HEK293T (cell line): ENCODE results near the gene DCAF12L1.

Experiments used
- CTCF ChIA-PET: fragments of 350-600 bp; formaldehyde crosslinking; extraction: SDS; loops from one replicate; lab custom pipeline; 2021; ENCODE audit warnings: antibody characterized with exemption, inconsistent platforms; lab: Yijun Ruan, JAX
- POLR2A ChIA-PET: fragments of 350-600 bp; formaldehyde crosslinking; extraction: SDS; loops from one replicate; lab custom pipeline; 2020; ENCODE audit warnings: antibody characterized with exemption, inconsistent platforms; lab: Yijun Ruan, JAX
- DNase-seq: peaks from one replicate; pipeline ENCODE4 v3.0.0; 2012; ENCODE audit warnings: mixed read lengths; ENCODE audit errors: extremely low spot score
- ARNT ChIP-seq: fragments of 450-650 bp; IDR thresholded peaks from 2 replicates; pipeline ENCODE4 v1.6.1; 2017; ENCODE audit warnings: mild to moderate bottlenecking
- BHLHE40 ChIP-seq: fragments of 450-650 bp; IDR thresholded peaks from 2 replicates; pipeline ENCODE4 v1.6.1; 2016; ENCODE audit warnings: mild to moderate bottlenecking, moderate library complexity, borderline replicate concordance
- CTBP1 ChIP-seq: fragments of 450-650 bp; IDR thresholded peaks from 2 replicates; pipeline ENCODE4 v1.6.1; 2016; ENCODE audit warnings: borderline replicate concordance
- ELF4 ChIP-seq: fragments of 450-650 bp; IDR thresholded peaks from 2 replicates; pipeline ENCODE4 v1.6.1; 2017; ENCODE audit warnings: antibody characterized with exemption
- FOXA1 ChIP-seq: fragments of 450-650 bp; IDR thresholded peaks from 2 replicates; pipeline ENCODE4 v1.6.1; 2016; ENCODE audit warnings: mild to moderate bottlenecking
- FOXK2 ChIP-seq: fragments of 450-650 bp; IDR thresholded peaks from 2 replicates; pipeline ENCODE4 v1.6.1; 2016; ENCODE audit warnings: mild to moderate bottlenecking
- FOXM1 ChIP-seq: fragments of 450-650 bp; IDR thresholded peaks from 2 replicates; pipeline ENCODE4 v1.6.1; 2017; ENCODE audit warnings: mild to moderate bottlenecking, borderline replicate concordance
- HDGF ChIP-seq: fragments of 450-650 bp; IDR thresholded peaks from 2 replicates; pipeline ENCODE4 v1.6.1; 2017; ENCODE audit warnings: antibody characterized with exemption, borderline replicate concordance
- L3MBTL2 ChIP-seq: fragments of 450-650 bp; conservative IDR thresholded peaks from 2 replicates; pipeline ENCODE4 v1.6.1; 2016; ENCODE audit warnings: mild to moderate bottlenecking
- LEF1 ChIP-seq: fragments of 450-650 bp; IDR thresholded peaks from 2 replicates; pipeline ENCODE4 v1.6.1; 2017; ENCODE audit warnings: mild to moderate bottlenecking, borderline replicate concordance
- NFRKB ChIP-seq: fragments of 450-650 bp; IDR thresholded peaks from 2 replicates; pipeline ENCODE4 v1.6.1; 2016; ENCODE audit warnings: mild to moderate bottlenecking, moderate library complexity
- PKNOX1 ChIP-seq: fragments of 450-650 bp; IDR thresholded peaks from 2 replicates; pipeline ENCODE4 v1.6.1; 2016
- SP1 ChIP-seq: fragments of 450-650 bp; IDR thresholded peaks from 2 replicates; pipeline ENCODE4 v1.6.1; 2017
- SUZ12 ChIP-seq: fragments of 450-650 bp; IDR thresholded peaks from 2 replicates; pipeline ENCODE4 v1.6.1; 2016; ENCODE audit warnings: mild to moderate bottlenecking
- TARDBP ChIP-seq: fragments of 450-650 bp; IDR thresholded peaks from 2 replicates; pipeline ENCODE4 v1.6.1; 2016
- ZNF384 ChIP-seq: fragments of 450-650 bp; IDR thresholded peaks from 2 replicates; pipeline ENCODE4 v1.6.1; 2016

DCAF12L1 gene

GRCh38 chrX:126552313-126553022 is at the start of gene DCAF12L1:
TSS of gene DCAF12L1 (minus strand) at chrX:126552814. CDS start at chrX:126552608, 206 bp downstream.
- TF ChIP-seq PKNOX1 (no peak), ARNT (no peak), BHLHE40 (no peak), SUZ12 (no peak), L3MBTL2 (no peak), NFRKB (no peak), FOXA1 (no peak), ZNF384 (no peak), ELF4 (no peak), SP1 (no peak)
- no peak for DNase-seq
- ChIA-PET CTCF (no interaction called here), POLR2A (no interaction called here)

- ChIA-PET CTCF (no interaction called here), POLR2A (no interaction called here)
- TF ChIP-seq FOXK2 (no peak), LEF1 (no peak), SP1 (no peak), ZNF384 (no peak), FOXA1 (no peak), PKNOX1 (no peak), L3MBTL2 (no peak), SUZ12 (no peak), NFRKB (no peak), FOXM1 (no peak), CTBP1 (no peak), TARDBP (no peak), HDGF (no peak), ELF4 (no peak), BHLHE40 (no peak), ARNT (no peak)
- DNase-seq, result no peak
Observed at GRCh38 chrX:126580877-126581276, 28.3 kb upstream of the DCAF12L1 start.

- POLR2A ChIA-PET, result no interaction called here
- CTCF ChIA-PET, result no interaction called here
- no peak for TF ChIP-seq SUZ12
- no peak for TF ChIP-seq TARDBP
- TF ChIP-seq LEF1, result no peak
- no peak for TF ChIP-seq BHLHE40
- no peak for TF ChIP-seq ZNF384
- no peak for TF ChIP-seq SP1
- TF ChIP-seq ELF4, result no peak
- no peak for TF ChIP-seq ARNT
- no peak for TF ChIP-seq FOXM1
- DNase-seq, result no peak
Observed at GRCh38 chrX:126575911-126576310, 23.3 kb upstream of the DCAF12L1 start.

GRCh38 chrX:126557151-126557550 is 4.5 kb upstream of the DCAF12L1 start:
- ChIA-PET POLR2A (no interaction called here), CTCF (no interaction called here)
- TF ChIP-seq BHLHE40, result no peak
- TF ChIP-seq FOXA1, result no peak
- no peak for TF ChIP-seq ZNF384
- no peak for TF ChIP-seq NFRKB
- TF ChIP-seq CTBP1, result no peak
- no peak for TF ChIP-seq PKNOX1
- no peak for TF ChIP-seq HDGF
- no peak for TF ChIP-seq SP1
- TF ChIP-seq SUZ12, result no peak
- no peak for TF ChIP-seq ARNT
- no peak for TF ChIP-seq ELF4
- TF ChIP-seq TARDBP, result no peak
- TF ChIP-seq FOXK2, result no peak
- TF ChIP-seq FOXM1, result no peak
- TF ChIP-seq LEF1, result no peak
- TF ChIP-seq L3MBTL2, result no peak
- DNase-seq, result no peak

GRCh38 chrX:126551725-126552312 is 795 bp downstream of the DCAF12L1 start:
- ChIA-PET CTCF (no interaction called here), POLR2A (no interaction called here)

More at GRCh38 chrX:126551725-126552312, 795 bp downstream of the DCAF12L1 start:
- no peak for DNase-seq
- TF ChIP-seq FOXA1 (no peak), ELF4 (no peak), TARDBP (no peak), FOXK2 (no peak), FOXM1 (no peak), SP1 (no peak), L3MBTL2 (no peak), PKNOX1 (no peak), HDGF (no peak), ZNF384 (no peak), LEF1 (no peak), CTBP1 (no peak), NFRKB (no peak)
